HG02943 (cell line): ENCODE measurements around the gene NCSTN.
"Not testable (repeated sequence)": the region's sequence is repeated elsewhere in the genome, so short reads cannot be mapped to it uniquely, and the experiment has no call there.

Experiments
- ATAC-seq: cut with Tn5 transposase; IDR thresholded peaks from one replicate; pipeline ENCODE4 v1.9.1; 2021; ENCODE audit warnings: mild to moderate bottlenecking, low read depth, moderate library complexity; ENCODE audit not compliant: unreplicated experiment

Gene NCSTN

DNA sequence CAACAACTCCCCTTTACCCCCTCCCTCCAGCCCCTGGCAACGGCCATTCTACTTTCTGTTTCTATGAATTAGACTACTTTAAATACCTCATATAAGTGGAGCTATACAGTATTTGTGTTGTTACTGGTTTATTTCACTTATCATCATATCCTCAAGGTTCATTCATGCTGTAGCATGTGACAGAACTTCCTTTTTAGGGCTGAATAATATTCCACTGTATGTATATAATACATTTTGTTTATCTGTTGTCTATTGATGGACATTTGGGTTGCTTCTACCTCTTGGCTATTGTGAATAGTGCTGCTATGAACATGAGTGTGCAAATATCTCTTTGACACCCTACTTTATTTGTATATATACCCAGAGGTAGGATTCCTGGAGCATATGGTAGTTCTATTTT is 25.9 kb downstream of the NCSTN start:
- no peak for ATAC-seq

DNA sequence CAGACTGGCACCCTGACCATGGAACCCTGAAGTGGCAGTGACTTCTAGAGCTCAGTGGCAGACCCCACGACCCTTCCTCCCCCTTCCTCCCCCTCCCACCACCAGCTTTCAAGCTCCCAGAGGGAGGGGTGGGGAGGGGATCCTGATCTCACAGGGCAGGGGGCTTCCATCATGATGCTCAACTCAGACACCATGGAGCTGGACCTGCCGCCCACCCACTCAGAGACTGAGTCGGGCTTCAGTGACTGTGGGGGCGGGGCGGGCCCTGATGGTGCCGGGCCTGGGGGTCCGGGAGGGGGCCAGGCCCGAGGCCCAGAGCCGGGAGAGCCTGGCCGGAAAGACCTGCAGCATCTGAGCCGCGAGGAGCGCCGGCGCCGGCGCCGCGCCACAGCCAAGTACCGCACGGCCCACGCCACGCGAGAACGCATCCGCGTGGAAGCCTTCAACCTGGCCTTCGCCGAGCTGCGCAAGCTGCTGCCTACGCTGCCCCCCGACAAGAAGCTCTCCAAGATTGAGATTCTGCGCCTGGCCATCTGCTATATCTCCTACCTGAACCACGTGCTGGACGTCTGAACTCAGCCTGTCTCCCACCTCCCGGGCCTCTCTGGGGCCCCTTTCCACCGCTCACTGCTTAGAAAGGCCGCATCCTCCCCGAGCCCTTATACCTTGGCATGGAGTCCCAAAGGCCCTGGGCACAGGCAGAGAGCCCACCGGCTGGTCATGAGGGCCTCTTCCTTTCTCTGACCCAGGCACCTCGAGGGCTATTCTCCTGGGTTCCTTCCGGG is 27.6 kb downstream of the NCSTN start:
- ATAC-seq = no peak

DNA sequence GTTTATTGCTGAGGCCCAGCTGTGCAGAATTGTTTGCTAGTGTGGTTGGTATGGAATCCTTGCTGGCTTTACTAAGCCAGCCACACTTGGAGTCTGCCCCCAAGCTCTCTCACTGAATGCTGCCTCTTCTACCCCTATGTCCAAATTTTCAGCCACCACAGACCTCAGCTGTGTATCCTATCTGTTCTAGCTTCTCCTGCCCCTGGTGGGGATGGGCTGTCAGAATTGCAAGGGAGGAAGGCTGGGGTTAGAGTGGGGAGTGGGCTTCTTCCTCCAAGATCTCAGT is 28.1 kb downstream of the NCSTN start:
- no peak for ATAC-seq

DNA sequence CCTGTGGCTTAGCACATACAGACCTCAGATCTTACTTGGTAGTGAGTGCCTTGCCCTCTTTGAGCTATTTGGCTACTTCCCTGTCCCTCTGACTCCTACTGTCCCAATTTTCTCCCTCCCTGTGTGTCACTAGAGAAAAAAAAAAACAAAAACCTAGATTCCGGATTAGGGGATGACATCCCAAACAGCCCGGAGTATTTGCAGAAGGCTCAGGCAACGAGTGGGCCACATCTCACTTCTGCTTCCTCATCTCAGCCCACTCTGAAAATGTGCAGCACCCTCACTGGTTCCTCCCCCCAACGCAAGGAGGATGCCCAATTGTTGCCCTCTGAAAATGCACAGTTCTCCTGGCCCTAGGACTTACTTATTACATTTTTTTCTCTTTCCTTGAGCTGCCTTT is 28.6 kb downstream of the NCSTN start:
- no peak for ATAC-seq

DNA sequence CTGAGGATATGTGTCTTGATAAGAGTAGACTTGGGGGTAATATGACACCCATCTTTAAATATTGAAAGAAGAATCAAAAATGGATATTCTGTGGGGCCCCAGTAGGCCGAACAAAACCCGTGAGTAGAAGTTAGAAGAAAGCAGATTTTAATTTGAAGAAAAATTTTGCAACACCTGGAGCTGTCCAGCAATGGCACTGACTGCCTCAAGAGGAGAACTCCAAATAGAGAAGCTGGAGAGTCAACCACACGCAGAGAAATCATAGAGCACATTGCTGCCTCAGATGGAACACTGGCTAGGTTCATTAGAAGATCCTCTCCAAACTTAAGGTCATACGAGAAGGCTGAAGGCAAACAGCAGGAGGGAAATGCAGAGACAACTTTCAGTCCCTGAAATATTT is 30.5 kb downstream of the NCSTN start:
- ATAC-seq = no peak

DNA sequence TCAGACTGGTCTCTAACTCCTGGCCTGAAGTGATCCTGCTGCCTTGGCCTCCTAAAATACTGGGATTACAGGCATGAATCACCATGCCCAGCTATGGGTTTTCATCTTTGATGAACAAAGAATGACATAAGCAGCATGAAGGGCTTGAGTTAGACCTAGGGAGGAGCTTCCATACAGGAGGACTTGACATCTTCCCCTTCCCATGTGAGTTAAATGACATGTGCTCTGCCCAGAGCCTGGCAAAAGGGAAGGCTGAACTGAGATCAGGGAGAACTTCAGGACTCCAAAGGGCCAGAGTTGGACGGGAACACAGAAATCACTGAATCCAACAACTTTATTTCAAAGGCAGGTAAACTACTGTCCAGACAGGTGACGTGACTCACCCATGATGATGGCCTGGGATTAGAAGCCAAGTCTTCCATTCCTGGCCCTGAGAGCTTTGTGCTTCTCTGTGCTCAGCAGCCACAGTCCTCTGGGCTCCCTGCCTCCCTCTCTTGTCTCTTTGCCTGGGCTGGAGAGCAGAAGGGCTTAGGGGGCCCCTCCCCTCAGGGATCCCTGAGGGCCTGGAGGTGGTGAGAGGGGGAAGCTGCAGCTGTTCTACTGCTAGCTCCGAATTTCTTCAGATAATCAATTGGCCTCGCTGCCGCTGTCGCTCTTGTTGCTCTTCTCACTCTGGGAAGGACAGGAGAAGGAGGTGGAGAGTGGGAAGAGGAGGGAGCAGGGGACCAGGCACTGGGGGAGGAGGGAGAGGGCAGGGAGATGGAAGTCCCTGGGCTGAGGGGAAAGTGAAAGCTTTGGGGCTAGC is 31.3 kb downstream of the NCSTN start:
- ATAC-seq = no peak

DNA sequence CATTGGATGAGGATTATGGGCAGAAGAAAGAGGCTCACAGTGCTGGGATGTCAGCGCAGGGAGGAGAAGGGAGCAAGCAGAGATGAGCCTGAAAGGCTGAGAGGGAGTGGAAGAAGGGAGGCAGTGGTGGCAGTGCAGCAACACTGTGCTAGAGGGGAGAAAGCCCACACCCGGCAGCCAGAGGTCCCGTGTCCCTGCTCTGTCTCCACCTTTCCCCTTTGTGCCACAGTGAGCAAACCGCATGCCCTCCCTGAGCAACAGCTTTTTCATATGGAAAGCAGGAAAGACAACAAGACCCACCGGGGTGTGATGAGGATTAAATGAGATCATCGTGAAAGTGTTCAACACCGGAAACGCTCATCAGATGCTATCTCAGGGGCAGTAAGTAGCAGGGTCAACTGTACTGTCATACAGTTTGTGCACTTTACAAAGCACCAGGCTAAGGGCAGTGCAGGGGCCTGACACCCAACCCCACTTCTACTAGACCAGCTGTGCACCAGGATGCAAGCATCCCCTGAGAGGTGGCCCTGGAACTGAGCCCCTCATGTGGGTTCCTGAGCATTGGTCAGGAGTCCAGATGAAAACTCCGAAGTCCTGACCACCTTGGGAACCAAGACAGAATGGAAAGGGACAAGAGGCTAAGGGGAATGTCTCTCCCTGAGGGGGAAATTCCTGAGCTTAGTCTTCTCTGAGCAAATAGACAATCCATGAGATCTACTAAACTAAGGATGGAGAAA is 32.8 kb downstream of the NCSTN start:
- ATAC-seq = no peak

DNA sequence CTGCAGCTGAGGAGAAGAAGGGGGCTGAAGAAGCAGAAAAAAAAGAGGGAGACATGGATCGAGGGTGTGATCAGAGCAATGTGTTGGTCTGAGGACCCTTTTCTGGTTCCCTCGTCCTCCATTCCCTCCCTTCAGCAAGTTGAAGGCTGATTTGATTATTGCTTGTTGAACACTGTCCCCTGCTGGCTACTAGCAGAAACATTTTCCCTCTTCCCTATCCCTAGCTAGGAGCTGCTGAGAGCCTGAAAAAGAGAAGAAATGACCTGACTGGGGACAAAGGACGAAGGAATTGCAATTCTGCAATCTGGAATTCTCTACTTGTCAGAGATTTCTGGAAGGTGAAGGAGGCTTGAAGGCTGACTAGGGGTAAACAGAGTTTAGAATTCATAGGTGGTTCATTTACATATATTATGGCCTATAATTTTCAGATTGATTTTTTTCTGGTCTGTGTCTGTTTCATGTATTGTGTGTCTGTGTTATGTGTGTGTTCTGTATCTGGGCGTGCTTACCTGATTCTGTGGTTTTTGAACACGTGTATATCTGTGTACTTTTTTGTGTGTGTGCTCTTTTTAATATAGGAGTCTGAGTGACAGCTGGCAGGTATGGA is 33.4 kb downstream of the NCSTN start:
- ATAC-seq = no peak

DNA sequence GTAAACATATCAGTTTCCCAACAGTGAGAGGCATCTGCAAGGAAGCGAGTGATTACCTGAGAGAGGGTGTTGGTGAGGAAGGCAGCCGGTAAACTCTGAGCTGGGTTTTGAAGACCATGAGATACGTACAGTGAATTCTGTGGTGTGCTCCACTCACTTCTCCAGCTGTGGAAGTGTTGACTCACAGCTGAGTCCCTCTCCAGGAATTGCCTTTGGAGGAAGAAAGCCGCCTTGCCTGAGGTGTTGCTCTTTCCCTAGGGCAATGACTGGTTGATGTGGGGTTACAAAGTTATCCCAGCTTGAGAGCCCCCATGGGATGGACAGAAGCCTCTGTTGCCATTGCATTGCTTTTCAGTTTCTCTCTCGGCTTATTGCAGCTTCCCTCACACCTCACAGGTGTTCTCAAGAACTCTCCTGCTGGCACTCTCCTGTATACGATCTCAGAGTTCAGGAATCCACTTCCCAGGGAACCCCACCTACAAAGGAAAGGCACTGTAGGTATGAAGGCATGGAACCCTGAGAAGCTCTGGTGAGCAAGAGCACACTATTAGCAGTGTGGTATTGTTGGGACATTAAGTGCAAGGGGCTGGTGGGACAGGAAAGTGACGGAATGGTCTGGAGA is 34.5 kb downstream of the NCSTN start:
- no peak for ATAC-seq

DNA sequence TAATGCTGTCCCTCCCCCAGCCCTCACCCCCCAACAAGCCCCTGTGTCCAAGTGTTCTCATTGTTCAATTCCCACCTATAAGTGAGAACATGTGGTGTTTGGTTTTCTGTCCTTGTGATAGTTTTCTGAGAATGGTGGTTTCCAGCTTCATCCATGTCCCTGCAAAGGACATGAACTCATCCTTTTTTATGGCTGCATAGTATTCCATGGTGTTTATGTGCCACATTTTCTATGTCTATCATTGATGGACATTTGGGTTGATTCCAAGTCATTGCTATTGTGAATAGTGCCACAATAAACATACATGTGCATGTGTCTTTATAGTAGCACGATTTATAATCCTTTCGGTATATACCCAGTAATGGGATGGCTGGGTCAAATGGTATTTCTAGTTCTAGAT is 41.6 kb downstream of the NCSTN start:
- not testable (repeated sequence) for ATAC-seq

DNA sequence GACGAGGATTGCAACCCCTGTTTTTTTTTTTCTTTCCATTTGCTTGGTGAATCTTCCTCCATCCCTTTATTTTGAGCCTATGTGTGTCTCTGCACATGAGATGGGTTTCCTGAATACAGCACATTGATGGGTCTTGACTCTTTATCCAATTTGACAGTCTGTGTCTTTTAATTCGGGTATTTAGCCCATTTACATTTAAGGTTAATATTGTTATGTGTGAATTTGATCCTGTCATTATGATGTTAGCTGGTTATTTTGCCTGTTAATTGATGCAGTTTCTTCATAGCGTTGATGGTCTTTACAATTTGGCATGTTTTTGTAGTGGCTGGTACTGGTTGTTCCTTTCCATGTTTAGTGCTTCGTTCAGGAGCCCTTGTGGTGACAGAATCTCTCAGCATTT is 45.2 kb downstream of the NCSTN start:
- not testable (repeated sequence) for ATAC-seq

DNA sequence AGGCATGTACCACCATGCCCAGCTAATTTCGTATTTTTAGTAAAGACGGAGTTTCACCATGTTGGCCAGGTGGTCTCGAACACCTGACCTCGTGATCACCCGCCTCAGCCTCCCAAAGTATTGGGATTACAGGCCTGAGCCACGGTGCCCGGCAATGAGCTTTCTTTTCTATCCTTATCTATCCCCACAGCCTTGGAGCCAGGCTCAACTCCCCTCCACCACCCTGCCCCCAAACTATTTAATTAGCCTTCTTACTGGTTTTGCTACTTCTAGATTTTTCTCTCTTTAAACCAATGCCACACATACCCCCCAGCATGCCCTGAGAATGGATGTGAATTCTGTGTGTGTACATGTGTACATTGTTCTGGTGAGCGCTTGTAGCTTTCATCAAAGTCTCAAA is 51.5 kb downstream of the NCSTN start:
- no peak for ATAC-seq

DNA sequence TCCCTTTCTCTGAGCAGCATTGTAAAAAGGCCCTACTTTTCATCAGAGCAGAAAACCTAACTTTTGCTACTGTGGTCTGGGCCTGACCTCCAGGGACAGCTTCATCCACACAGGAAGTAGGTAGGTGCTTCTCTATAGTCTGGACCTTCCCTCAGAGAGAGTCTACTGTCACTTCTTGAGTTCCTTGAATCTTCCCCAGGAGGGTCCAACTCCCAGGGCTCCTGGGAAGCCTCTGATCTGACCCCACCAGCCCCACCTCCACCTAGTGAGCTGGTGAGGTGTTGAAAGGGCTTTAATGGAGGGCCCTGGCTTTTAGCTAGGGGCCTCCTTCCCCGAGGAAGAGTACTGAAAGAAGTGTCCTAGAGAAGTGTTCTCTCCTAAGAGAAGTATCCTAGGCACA is 54.5 kb downstream of the NCSTN start:
- no peak for ATAC-seq

DNA sequence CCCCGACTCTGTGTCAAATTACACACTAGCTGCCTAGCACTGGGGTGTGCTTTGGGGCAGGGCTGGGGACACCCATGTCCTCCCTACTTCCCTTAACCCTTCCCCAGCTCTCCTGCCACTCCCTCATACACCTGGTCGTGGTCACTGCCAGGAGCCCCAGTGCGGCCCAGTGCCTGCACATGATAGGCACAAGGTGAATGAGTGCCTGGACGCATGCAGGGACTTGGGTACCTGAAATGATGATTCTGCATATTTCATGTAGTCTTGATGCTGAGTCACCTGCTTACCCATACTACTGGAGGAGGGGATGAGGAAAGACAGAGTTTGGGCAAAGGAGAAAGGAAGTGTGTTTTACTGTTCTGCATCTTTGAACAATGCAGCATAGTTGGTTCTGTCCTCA is 55.6 kb downstream of the NCSTN start:
- ATAC-seq = no peak

DNA sequence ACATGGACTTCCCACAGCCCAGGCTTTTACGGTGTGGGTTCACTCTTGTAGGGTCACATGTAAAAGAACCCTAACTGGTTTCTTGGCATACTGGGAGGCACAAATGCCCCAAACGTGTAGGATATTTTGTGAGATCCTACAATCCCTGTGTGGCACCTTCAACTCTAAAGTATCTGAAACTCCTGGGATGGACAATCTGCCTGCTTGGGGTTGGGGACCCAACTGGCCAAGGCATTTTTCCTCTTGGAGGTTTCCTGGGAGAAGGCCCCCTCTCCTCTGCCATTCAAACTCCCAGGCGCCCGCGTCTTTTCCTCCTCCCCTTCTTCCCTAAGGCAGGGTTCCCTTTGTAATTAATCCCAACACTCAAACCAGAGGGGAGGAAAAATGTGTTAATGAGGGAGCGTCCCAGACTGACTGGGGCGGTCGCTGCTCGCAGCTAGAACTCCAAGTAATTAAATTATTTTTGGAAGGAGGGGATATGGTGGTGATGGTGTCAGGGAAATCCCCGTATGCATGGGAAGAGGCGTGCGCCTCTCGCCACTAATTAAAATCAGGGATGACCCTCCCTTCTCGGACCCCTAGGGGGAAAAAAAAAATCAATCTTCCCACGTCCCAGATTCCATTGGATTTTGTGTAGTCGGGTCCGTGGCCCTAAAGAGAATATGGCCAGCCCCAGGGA is 56.5 kb downstream of the NCSTN start:
- no peak for ATAC-seq

DNA sequence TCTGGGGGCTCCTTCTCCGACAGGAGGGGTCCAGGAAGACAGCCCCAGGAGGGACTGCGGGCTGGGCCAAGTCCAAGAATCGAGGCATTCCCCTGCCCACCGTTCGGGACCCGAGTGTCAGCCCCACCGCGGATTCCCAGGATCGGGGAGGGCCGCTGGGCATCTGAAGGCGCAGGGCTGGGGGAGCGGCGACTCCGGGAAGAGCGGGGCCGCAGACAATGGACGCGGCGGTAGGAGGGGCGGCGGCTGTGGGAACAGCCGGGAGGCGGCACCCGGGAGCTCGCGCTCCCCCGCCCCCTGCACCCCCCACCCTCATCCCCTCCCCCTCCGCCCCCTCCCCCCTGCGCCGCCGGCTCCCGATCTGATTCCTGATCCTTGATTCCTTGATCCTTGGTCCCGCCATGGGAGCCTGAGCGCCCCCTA is 57.1 kb downstream of the NCSTN start, which contains the start of gene VANGL2:
Gene VANGL2, plus strand, starts transcription at position 342 of the 423 bp plus-strand sequence. CDS start 15,274 bp downstream, outside the sequence.
- no peak for ATAC-seq

DNA sequence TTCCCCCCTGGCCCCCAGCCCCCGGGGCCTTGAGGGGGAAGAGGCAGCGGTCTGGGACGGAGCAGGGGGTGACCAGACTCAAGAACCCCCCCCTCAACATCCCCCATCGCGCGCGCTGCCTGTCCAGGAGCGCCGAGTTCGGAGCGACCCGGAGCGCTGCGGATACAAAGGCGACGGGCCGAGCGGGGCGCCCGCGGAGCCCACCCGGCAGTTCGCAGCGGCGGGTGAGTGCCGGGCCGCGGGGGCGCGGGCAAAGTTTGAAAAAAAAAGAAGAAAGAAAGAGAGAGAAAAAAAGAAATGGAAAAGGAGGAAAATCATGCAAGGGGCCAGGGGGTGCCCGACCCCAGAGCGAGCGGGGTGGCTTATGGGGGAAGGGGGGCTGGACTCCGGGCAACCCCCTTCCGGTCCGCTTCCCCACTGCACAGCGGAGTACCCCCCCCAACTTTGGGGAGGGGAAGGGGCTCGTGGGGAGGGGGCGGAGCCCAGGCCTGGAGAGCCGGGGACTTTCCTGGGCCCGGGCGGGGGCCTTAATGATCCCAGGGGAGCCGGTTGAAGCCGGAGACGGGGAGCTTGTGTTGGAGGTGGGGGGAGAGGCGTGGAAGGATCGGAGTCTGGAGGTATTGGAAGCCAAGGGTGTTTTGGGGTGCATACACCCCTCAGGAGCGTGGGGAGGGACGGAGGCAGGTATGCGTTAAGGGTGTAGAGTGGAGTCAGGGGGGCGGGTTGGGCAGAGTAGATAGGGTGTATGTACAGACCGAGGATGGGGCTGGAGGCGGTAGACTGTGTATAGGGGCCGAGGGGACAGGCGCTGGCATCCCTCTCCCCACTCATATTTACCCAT is 57.7 kb downstream of the NCSTN start:
- ATAC-seq = no peak

DNA sequence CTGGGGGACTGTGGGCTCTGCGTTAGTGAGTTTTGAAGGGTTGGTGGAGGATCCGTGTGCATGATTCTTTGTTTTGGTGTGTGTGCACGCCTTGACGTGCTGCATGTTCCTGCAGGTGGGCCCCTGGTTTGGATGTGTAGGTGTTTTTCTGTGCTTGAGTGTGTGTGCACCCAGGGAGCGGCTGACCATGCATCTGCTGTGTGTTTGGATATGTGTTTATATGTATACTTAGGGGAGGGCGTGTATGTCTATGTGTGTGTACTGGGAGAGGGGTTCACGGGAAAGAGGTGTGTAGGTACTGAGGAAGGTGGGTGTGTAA is 58.3 kb downstream of the NCSTN start:
- no peak for ATAC-seq
